ENCODE data around the gene C2orf69. TPM values are rescaled to one million over a fixed set of nuclear protein-coding genes. Genes with fewer than 3 reads are reported as not detected.

C2orf69 gene
- total RNA-seq, result 10 to 100 TPM; 16.8 to 21.7 TPM
- 19.8 TPM for polyA plus RNA-seq (ENCODE audit: insufficient read depth, low read depth, low replicate concordance)
- long read RNA-seq, donor 1, transcript C2orf69-201 (2 exons, 3,728 nt), result major isoform, 17 of 17 reads
- long read RNA-seq, donor 1, partial matches to known transcripts, result 0 of 17 reads
- long read RNA-seq, donor 1, other reads (novel, unspliced or antisense), result 0 of 17 reads
- long read RNA-seq, donor 2, transcript C2orf69-201 (2 exons, 3,728 nt), result major isoform, 7 of 7 reads
- long read RNA-seq, donor 2, partial matches to known transcripts, result 0 of 7 reads
- long read RNA-seq, donor 2, other reads (novel, unspliced or antisense), result 0 of 7 reads

- Histone ChIP-seq H3K27ac (peak within 1 kb of the TSS; percentile 95 to 97), H3K27me3 (no peaks in the 10 kb centered on the region), H3K9me3 (no peaks in the 10 kb centered on the region), H3K4me1 (no peaks in the 10 kb centered on the region), H3K4me3 (peak within 1 kb of the TSS; percentile 94 to 98), H3K36me3 (ENCODE audit: low read depth, missing control alignments) (no peaks in the 10 kb centered on the region)
- DNase-seq, result peak; percentile 99
- TF ChIP-seq POLR2A (IDR thresholded peaks at IDR 0.05), result no peak
- TF ChIP-seq, protein P1, sequence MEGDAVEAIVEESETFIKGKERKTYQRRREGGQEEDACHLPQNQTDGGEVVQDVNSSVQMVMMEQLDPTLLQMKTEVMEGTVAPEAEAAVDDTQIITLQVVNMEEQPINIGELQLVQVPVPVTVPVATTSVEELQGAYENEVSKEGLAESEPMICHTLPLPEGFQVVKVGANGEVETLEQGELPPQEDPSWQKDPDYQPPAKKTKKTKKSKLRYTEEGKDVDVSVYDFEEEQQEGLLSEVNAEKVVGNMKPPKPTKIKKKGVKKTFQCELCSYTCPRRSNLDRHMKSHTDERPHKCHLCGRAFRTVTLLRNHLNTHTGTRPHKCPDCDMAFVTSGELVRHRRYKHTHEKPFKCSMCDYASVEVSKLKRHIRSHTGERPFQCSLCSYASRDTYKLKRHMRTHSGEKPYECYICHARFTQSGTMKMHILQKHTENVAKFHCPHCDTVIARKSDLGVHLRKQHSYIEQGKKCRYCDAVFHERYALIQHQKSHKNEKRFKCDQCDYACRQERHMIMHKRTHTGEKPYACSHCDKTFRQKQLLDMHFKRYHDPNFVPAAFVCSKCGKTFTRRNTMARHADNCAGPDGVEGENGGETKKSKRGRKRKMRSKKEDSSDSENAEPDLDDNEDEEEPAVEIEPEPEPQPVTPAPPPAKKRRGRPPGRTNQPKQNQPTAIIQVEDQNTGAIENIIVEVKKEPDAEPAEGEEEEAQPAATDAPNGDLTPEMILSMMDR (IDR thresholded peaks at IDR 0.05), result no peak
- intact Hi-C loops (cut with DNase I; ENCODE audit: low total_unique reads), result no loop called here
- WGBS, 2 donors, result 0 to 1% methylated on average over 23 to 47 of the region's 85 CpGs
Observed at GRCh38 chr2:199911052-199911876, at the start of gene C2orf69. TSS of gene C2orf69 (plus strand) at chr2:199911293. CDS start at chr2:199911439, 146 bp downstream.

DNA sequence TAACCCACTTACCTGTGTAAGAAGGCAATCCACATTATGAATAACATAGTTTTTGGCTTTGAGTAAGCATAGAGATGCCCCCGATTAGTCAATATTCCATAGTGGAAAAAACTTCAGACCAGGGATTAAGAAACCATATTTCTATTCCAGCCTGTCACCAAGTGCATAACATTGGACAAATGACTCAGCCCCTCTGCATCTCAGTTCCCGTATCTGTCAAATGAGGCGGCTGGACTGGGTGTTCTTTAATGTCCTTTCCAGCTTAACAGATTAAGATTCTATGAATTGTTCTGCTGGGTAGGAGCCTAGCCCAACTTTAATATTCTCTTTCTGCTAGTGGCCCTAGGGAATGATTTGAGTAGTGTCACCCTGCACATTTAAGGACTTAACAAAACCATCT lies 48.3 kb upstream of the C2orf69 start:
- 75 to 81% methylated on average over 3 of the region's 3 CpGs for WGBS, 2 donors
- TF ChIP-seq POLR2A (IDR thresholded peaks at IDR 0.05), result no peak
- TF ChIP-seq, protein P1 (IDR thresholded peaks at IDR 0.05), result no peak
- no peaks in the 10 kb centered on the region for H3K36me3 ChIP-seq (ENCODE audit: low read depth, missing control alignments)
- no peaks in the 10 kb centered on the region for H3K9me3 ChIP-seq
- H3K4me1 ChIP-seq, result no peaks in the 10 kb centered on the region
- no peak overlapping the region for H3K4me3 ChIP-seq
- intact Hi-C loops (cut with DNase I; ENCODE audit: low total_unique reads), result no loop called here
- no peak for DNase-seq
- no peak overlapping the region for H3K27ac ChIP-seq
- no peaks in the 10 kb centered on the region for H3K27me3 ChIP-seq

DNA sequence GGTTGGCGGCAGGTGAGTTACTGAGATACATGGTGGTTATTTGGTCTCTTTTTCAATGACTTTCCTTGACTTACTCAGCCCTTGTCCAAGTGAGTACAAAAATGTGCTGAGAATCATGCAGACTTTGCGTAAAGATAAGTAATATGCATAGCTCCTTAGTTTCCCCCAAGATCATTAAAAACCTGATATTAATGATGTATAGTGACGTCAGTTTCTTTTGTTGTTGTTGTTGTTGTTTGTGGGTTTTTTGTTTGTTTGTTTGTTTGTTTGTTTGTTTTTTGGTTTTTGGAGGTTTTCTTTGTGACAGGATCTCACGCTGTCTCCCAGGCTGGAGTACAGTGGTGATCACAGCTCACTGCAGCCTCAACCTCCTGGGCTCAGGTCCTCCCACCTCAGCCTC lies 45.2 kb upstream of the C2orf69 start:
- H3K4me1 ChIP-seq, result no peaks in the 10 kb centered on the region
- 91 to 98% methylated on average over 4 of the region's 4 CpGs for WGBS, 2 donors
- no peaks in the 10 kb centered on the region for H3K9me3 ChIP-seq
- H3K27ac ChIP-seq, result no peak overlapping the region
- H3K4me3 ChIP-seq, result no peak overlapping the region
- intact Hi-C loops (cut with DNase I; ENCODE audit: low total_unique reads), result no loop called here
- no peaks in the 10 kb centered on the region for H3K36me3 ChIP-seq (ENCODE audit: low read depth, missing control alignments)
- DNase-seq, result no peak
- TF ChIP-seq, protein P1 (IDR thresholded peaks at IDR 0.05), result no peak
- TF ChIP-seq POLR2A (IDR thresholded peaks at IDR 0.05), result no peak
- no peaks in the 10 kb centered on the region for H3K27me3 ChIP-seq

GRCh38 chr2:199868431-199869226 lies 42.5 kb upstream of the C2orf69 start:
- Histone ChIP-seq H3K27ac (no peak overlapping the region), H3K27me3 (no peaks in the 10 kb centered on the region), H3K4me1 (no peaks in the 10 kb centered on the region), H3K9me3 (no peaks in the 10 kb centered on the region), H3K4me3 (no peak overlapping the region), H3K36me3 (ENCODE audit: low read depth, missing control alignments) (no peaks in the 10 kb centered on the region)
- intact Hi-C loops (cut with DNase I; ENCODE audit: low total_unique reads), result no loop called here
- DNase-seq, result no peak
- 74 to 86% methylated on average over 5 of the region's 5 CpGs for WGBS, 2 donors
- TF ChIP-seq, protein P1 (IDR thresholded peaks at IDR 0.05), result no peak
- TF ChIP-seq POLR2A (IDR thresholded peaks at IDR 0.05), result no peak

All from testis (tissue), 5 donors.